ENCODE data around the gene TANGO6.

The TANGO6 gene

GRCh38 chr16:68843482-68844210 lies at the start of gene TANGO6:
Gene TANGO6, plus strand, starts transcription at chr16:68843531. Its CDS starts 87 bp downstream, at chr16:68843618.
- H3K9ac ChIP-seq (ENCODE audit: low read length in 2 of 2) = peak within 1 kb of the TSS; percentile 90 to 93
- H3K4me1 ChIP-seq (ENCODE audit: control insufficient read depth, insufficient read depth, low read length) = peaks cover 9% of the 10 kb centered on the region
- H3K27ac ChIP-seq (ENCODE audit: low read length) = peak within 1 kb of the TSS; percentile 70
- H3K4me3 ChIP-seq (ENCODE audit: low read length in 2 of 2) = peak within 1 kb of the TSS; percentile 90 to 94
- H3K9me3 ChIP-seq (ENCODE audit: control insufficient read depth in 2 of 2, low read length in 2 of 2) = no peaks in the 10 kb centered on the region
- no peaks in the 10 kb centered on the region for H3K36me3 ChIP-seq (ENCODE audit: control insufficient read depth in 2 of 2, insufficient read depth in 2 of 2, low read length in 2 of 2)
- no peaks in the 10 kb centered on the region for H3K27me3 ChIP-seq (ENCODE audit: control insufficient read depth in 1 of 2, insufficient read depth in 2 of 2, low read length in 2 of 2)

- Histone ChIP-seq H3K9ac (ENCODE audit: low read length in 2 of 2) (no peak overlapping the region), H3K4me3 (ENCODE audit: low read length in 2 of 2) (no peak overlapping the region), H3K27me3 (ENCODE audit: control insufficient read depth in 1 of 2, insufficient read depth in 2 of 2, low read length in 2 of 2) (no peaks in the 10 kb centered on the region), H3K4me1 (ENCODE audit: control insufficient read depth, insufficient read depth, low read length) (no peaks in the 10 kb centered on the region), H3K36me3 (ENCODE audit: control insufficient read depth in 2 of 2, insufficient read depth in 2 of 2, low read length in 2 of 2) (no peaks in the 10 kb centered on the region), H3K9me3 (ENCODE audit: control insufficient read depth in 2 of 2, low read length in 2 of 2) (no peaks in the 10 kb centered on the region), H3K27ac (ENCODE audit: low read length) (no peak overlapping the region)
Observed at GRCh38 chr16:68798398-68798797, 44.9 kb upstream of the TANGO6 start.

GRCh38 chr16:68800257-68800875 lies 43.0 kb upstream of the TANGO6 start:
- Histone ChIP-seq H3K27me3 (ENCODE audit: control insufficient read depth in 1 of 2, insufficient read depth in 2 of 2, low read length in 2 of 2) (no peaks in the 10 kb centered on the region), H3K9ac (ENCODE audit: low read length in 2 of 2) (no peak overlapping the region), H3K27ac (ENCODE audit: low read length) (no peak overlapping the region), H3K36me3 (ENCODE audit: control insufficient read depth in 2 of 2, insufficient read depth in 2 of 2, low read length in 2 of 2) (no peaks in the 10 kb centered on the region), H3K4me1 (ENCODE audit: control insufficient read depth, insufficient read depth, low read length) (no peaks in the 10 kb centered on the region), H3K9me3 (ENCODE audit: control insufficient read depth in 2 of 2, low read length in 2 of 2) (no peaks in the 10 kb centered on the region), H3K4me3 (ENCODE audit: low read length in 2 of 2) (no peak overlapping the region)

GRCh38 chr16:68802190-68802589 lies 41.1 kb upstream of the TANGO6 start:
- H3K27ac ChIP-seq (ENCODE audit: low read length) = no peak overlapping the region
- H3K36me3 ChIP-seq (ENCODE audit: control insufficient read depth in 2 of 2, insufficient read depth in 2 of 2, low read length in 2 of 2) = no peaks in the 10 kb centered on the region
- no peaks in the 10 kb centered on the region for H3K9me3 ChIP-seq (ENCODE audit: control insufficient read depth in 2 of 2, low read length in 2 of 2)
- no peak overlapping the region for H3K4me3 ChIP-seq (ENCODE audit: low read length in 2 of 2)
- H3K4me1 ChIP-seq (ENCODE audit: control insufficient read depth, insufficient read depth, low read length) = no peaks in the 10 kb centered on the region
- H3K9ac ChIP-seq (ENCODE audit: low read length in 2 of 2) = no peak overlapping the region
- no peaks in the 10 kb centered on the region for H3K27me3 ChIP-seq (ENCODE audit: control insufficient read depth in 1 of 2, insufficient read depth in 2 of 2, low read length in 2 of 2)

- Histone ChIP-seq H3K9ac (ENCODE audit: low read length in 2 of 2) (no peak overlapping the region), H3K9me3 (ENCODE audit: control insufficient read depth in 2 of 2, low read length in 2 of 2) (no peaks in the 10 kb centered on the region), H3K36me3 (ENCODE audit: control insufficient read depth in 2 of 2, insufficient read depth in 2 of 2, low read length in 2 of 2) (no peaks in the 10 kb centered on the region), H3K27me3 (ENCODE audit: control insufficient read depth in 1 of 2, insufficient read depth in 2 of 2, low read length in 2 of 2) (peaks cover 0 to 2% of the 10 kb centered on the region in 2 donors), H3K4me1 (ENCODE audit: control insufficient read depth, insufficient read depth, low read length) (no peaks in the 10 kb centered on the region), H3K4me3 (ENCODE audit: low read length in 2 of 2) (no peak overlapping the region), H3K27ac (ENCODE audit: low read length) (no peak overlapping the region)
Observed at GRCh38 chr16:68806422-68806821, 36.9 kb upstream of the TANGO6 start.

- Histone ChIP-seq H3K9ac (ENCODE audit: low read length in 2 of 2) (no peak overlapping the region), H3K4me3 (ENCODE audit: low read length in 2 of 2) (no peak overlapping the region), H3K36me3 (ENCODE audit: control insufficient read depth in 2 of 2, insufficient read depth in 2 of 2, low read length in 2 of 2) (no peaks in the 10 kb centered on the region), H3K4me1 (ENCODE audit: control insufficient read depth, insufficient read depth, low read length) (no peaks in the 10 kb centered on the region), H3K27ac (ENCODE audit: low read length) (no peak overlapping the region), H3K27me3 (ENCODE audit: control insufficient read depth in 1 of 2, insufficient read depth in 2 of 2, low read length in 2 of 2) (peaks cover 0 to 2% of the 10 kb centered on the region in 2 donors), H3K9me3 (ENCODE audit: control insufficient read depth in 2 of 2, low read length in 2 of 2) (no peaks in the 10 kb centered on the region)
Observed at GRCh38 chr16:68806981-68807380, 36.4 kb upstream of the TANGO6 start.

GRCh38 chr16:68814516-68814915 lies 28.8 kb upstream of the TANGO6 start:
- Histone ChIP-seq H3K27me3 (ENCODE audit: control insufficient read depth in 1 of 2, insufficient read depth in 2 of 2, low read length in 2 of 2) (peaks cover 0 to 2% of the 10 kb centered on the region in 2 donors), H3K9me3 (ENCODE audit: control insufficient read depth in 2 of 2, low read length in 2 of 2) (no peaks in the 10 kb centered on the region), H3K4me1 (ENCODE audit: control insufficient read depth, insufficient read depth, low read length) (no peaks in the 10 kb centered on the region), H3K9ac (ENCODE audit: low read length in 2 of 2) (no peak overlapping the region), H3K4me3 (ENCODE audit: low read length in 2 of 2) (no peak overlapping the region), H3K27ac (ENCODE audit: low read length) (no peak overlapping the region), H3K36me3 (ENCODE audit: control insufficient read depth in 2 of 2, insufficient read depth in 2 of 2, low read length in 2 of 2) (no peaks in the 10 kb centered on the region)

GRCh38 chr16:68823401-68824135 lies 19.8 kb upstream of the TANGO6 start:
- Histone ChIP-seq H3K9me3 (ENCODE audit: control insufficient read depth in 2 of 2, low read length in 2 of 2) (peaks cover 0 to 3% of the 10 kb centered on the region in 2 donors), H3K4me3 (ENCODE audit: low read length in 2 of 2) (no peak overlapping the region), H3K27ac (ENCODE audit: low read length) (no peak overlapping the region), H3K36me3 (ENCODE audit: control insufficient read depth in 2 of 2, insufficient read depth in 2 of 2, low read length in 2 of 2) (no peaks in the 10 kb centered on the region), H3K9ac (ENCODE audit: low read length in 2 of 2) (no peak overlapping the region), H3K27me3 (ENCODE audit: control insufficient read depth in 1 of 2, insufficient read depth in 2 of 2, low read length in 2 of 2) (peaks cover 0 to 3% of the 10 kb centered on the region in 2 donors), H3K4me1 (ENCODE audit: control insufficient read depth, insufficient read depth, low read length) (no peaks in the 10 kb centered on the region)

GRCh38 chr16:68825427-68825826 lies 17.9 kb upstream of the TANGO6 start:
- Histone ChIP-seq H3K27ac (ENCODE audit: low read length) (no peak overlapping the region), H3K9ac (ENCODE audit: low read length in 2 of 2) (no peak overlapping the region), H3K36me3 (ENCODE audit: control insufficient read depth in 2 of 2, insufficient read depth in 2 of 2, low read length in 2 of 2) (no peaks in the 10 kb centered on the region), H3K27me3 (ENCODE audit: control insufficient read depth in 1 of 2, insufficient read depth in 2 of 2, low read length in 2 of 2) (peaks cover 0 to 3% of the 10 kb centered on the region in 2 donors), H3K4me1 (ENCODE audit: control insufficient read depth, insufficient read depth, low read length) (no peaks in the 10 kb centered on the region), H3K4me3 (ENCODE audit: low read length in 2 of 2) (no peak overlapping the region), H3K9me3 (ENCODE audit: control insufficient read depth in 2 of 2, low read length in 2 of 2) (peaks cover 0 to 3% of the 10 kb centered on the region in 2 donors)

GRCh38 chr16:68826652-68827051 lies 16.7 kb upstream of the TANGO6 start:
- Histone ChIP-seq H3K9me3 (ENCODE audit: control insufficient read depth in 2 of 2, low read length in 2 of 2) (peaks cover 0 to 3% of the 10 kb centered on the region in 2 donors), H3K9ac (ENCODE audit: low read length in 2 of 2) (no peak overlapping the region), H3K4me1 (ENCODE audit: control insufficient read depth, insufficient read depth, low read length) (no peaks in the 10 kb centered on the region), H3K27me3 (ENCODE audit: control insufficient read depth in 1 of 2, insufficient read depth in 2 of 2, low read length in 2 of 2) (peaks cover 0 to 5% of the 10 kb centered on the region in 2 donors), H3K27ac (ENCODE audit: low read length) (no peak overlapping the region), H3K36me3 (ENCODE audit: control insufficient read depth in 2 of 2, insufficient read depth in 2 of 2, low read length in 2 of 2) (no peaks in the 10 kb centered on the region), H3K4me3 (ENCODE audit: low read length in 2 of 2) (no peak overlapping the region)
